C4-2B (cell line): ENCODE measurements around the gene ABI1.

ENCODE experiments used
- CTCF ChIP-seq: fragments of 450-650 bp; conservative IDR thresholded peaks from 2 replicates; pipeline ENCODE4 v1.5.1; 2017; ENCODE audit warnings: mild to moderate bottlenecking
- ZFX ChIP-seq: fragments of 450-650 bp; IDR thresholded peaks from 2 replicates; pipeline ENCODE4 v1.6.1; 2017

DNA sequence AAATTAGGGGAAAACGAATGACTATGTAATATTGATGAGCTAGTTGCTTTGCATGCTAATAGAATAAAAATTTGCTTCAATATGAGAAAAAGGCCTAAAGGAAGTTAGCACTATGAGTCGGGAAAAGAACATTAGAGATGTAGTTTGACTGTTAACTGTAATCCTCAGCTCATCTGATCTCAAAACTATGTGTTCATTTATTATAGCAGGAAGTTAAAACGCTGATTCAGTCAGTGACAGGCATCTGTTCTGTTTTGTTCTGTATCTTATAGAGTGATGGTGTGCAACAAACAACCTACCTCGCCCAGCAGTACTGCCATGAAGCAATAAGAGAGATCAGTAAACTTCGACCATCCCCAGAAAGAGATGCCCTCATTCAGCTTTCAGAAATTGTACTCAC is 114.7 kb downstream of the ABI1 start:
- TF ChIP-seq CTCF (no peak), ZFX (no peak)
